ENCODE results near the gene TIA1. TPM values are rescaled to one million over a fixed set of nuclear protein-coding genes. Genes with fewer than 3 reads are reported as not detected.

Gene TIA1
- total RNA-seq, 4 donors from 2014 or later, result 37.9 to 52.7 (median 40.4) TPM

GRCh38 chr2:70214953-70215549, 33.4 kb downstream of the TIA1 start:
- TF ChIP-seq POLR2A (IDR thresholded peaks at IDR 0.05) (no peak), CTCF (IDR thresholded peaks at IDR 0.05) (no peak)
- WGBS, 2 donors, result 94% methylated on average over 3 of the region's 3 CpGs
- no peak overlapping the region for H3K4me3 ChIP-seq (ENCODE audit: low read depth, poor library complexity, severe bottlenecking)
- no peak for DNase-seq (ENCODE audit: low spot score in 2 of 2)
- intact Hi-C loops (cut with DNase I; ENCODE audit: low total_unique reads), result no loop called here

GRCh38 chr2:70214365-70214764, 34.1 kb downstream of the TIA1 start:
- intact Hi-C loops (cut with DNase I; ENCODE audit: low total_unique reads), result no loop called here
- H3K4me3 ChIP-seq (ENCODE audit: low read depth, poor library complexity, severe bottlenecking), result no peak overlapping the region
- TF ChIP-seq CTCF (IDR thresholded peaks at IDR 0.05) (no peak), POLR2A (IDR thresholded peaks at IDR 0.05) (no peak)
- 93 to 95% methylated on average over 1 of the region's 1 CpG for WGBS, 2 donors
- DNase-seq (ENCODE audit: low spot score in 2 of 2), result no peak

- no peak for DNase-seq (ENCODE audit: low spot score in 2 of 2)
- 85 to 89% methylated on average over 3 of the region's 3 CpGs for WGBS, 2 donors
- TF ChIP-seq CTCF (IDR thresholded peaks at IDR 0.05), result no peak
- TF ChIP-seq POLR2A (IDR thresholded peaks at IDR 0.05), result no peak
- intact Hi-C loops (cut with DNase I; ENCODE audit: low total_unique reads), result no loop called here
- H3K4me3 ChIP-seq (ENCODE audit: low read depth, poor library complexity, severe bottlenecking), result no peak overlapping the region
Measured at GRCh38 chr2:70212298-70212932, 36.0 kb downstream of the TIA1 start.

- 79 to 80% methylated on average over 2 of the region's 2 CpGs for WGBS, 2 donors
- no peak for TF ChIP-seq POLR2A (IDR thresholded peaks at IDR 0.05)
- no peak for TF ChIP-seq CTCF (IDR thresholded peaks at IDR 0.05)
- H3K4me3 ChIP-seq (ENCODE audit: low read depth, poor library complexity, severe bottlenecking), result no peak overlapping the region
- intact Hi-C loops (cut with DNase I; ENCODE audit: low total_unique reads), result no loop called here
- no peak for DNase-seq (ENCODE audit: low spot score in 2 of 2)
Measured at GRCh38 chr2:70211595-70211994, 36.8 kb downstream of the TIA1 start.

- intact Hi-C loops (cut with DNase I; ENCODE audit: low total_unique reads), result no loop called here
- no peak overlapping the region for H3K4me3 ChIP-seq (ENCODE audit: low read depth, poor library complexity, severe bottlenecking)
- DNase-seq (ENCODE audit: low spot score in 2 of 2), result peak in 1 of 2 donors; percentile 34
- 87 to 89% methylated on average over 8 of the region's 8 CpGs for WGBS, 2 donors
- TF ChIP-seq CTCF (IDR thresholded peaks at IDR 0.05) (no peak), POLR2A (IDR thresholded peaks at IDR 0.05) (no peak)
Measured at GRCh38 chr2:70204452-70204851, 44.0 kb downstream of the TIA1 start.
